Right atrium auricular region (tissue), 2 donors: ENCODE results near the gene MYOCD. TPM values are rescaled to one million over a fixed set of nuclear protein-coding genes. Genes with fewer than 3 reads are reported as not detected.
A peak's percentile ranks its signal among the peaks of the same experiment; 100 is the strongest.

ENCODE experiments used
- DNase-seq: peaks from one replicate; pipeline ENCODE4 v3.0.0-alpha.2; 2019; ENCODE audit warnings: low spot score
- H3K27ac ChIP-seq, 2 donors: fragments of 200-600 bp; sonication (generic); 1 replicate in 1 of 2; 2 replicates in 1 of 2; pipeline ENCODE4 v1.5.1; 2016 to 2019
- H3K27me3 ChIP-seq, 2 donors: fragments of 200-600 bp; sonication (generic); one replicate each; pipeline versions ENCODE4 v1.5.1 to v1.6.0; 2017 to 2019
- H3K36me3 ChIP-seq: fragments of 200-600 bp; sonication (generic); one replicate; pipeline ENCODE4 v1.5.1; 2016
- H3K4me1 ChIP-seq, 2 donors: fragments of 200-600 bp; sonication (generic); one replicate each; pipeline versions ENCODE4 v1.5.1 to v1.6.0; 2017 to 2019
- H3K4me3 ChIP-seq, 2 donors: fragments of 200-600 bp; sonication (generic); 1 replicate in 1 of 2; 2 replicates in 1 of 2; pipeline ENCODE4 v1.5.1; 2017 to 2019; ENCODE audit warnings: mild to moderate bottlenecking in 1 of 2, moderate library complexity in 1 of 2
- H3K9me3 ChIP-seq, 2 donors: fragments of 200-600 bp; sonication (generic); one replicate each; pipeline ENCODE4 v1.5.1; 2019
- CTCF ChIP-seq, 2 donors: fragments of 200-600 bp; sonication (generic); IDR thresholded peaks; one replicate each; pipeline ENCODE4 v1.5.1; 2019; ENCODE audit warnings: antibody characterized with exemption in 2 of 2
- total RNA-seq, 2 donors: library from RNA; depleted of rRNA; stranded (reverse); fragments of >200 nt; gene quantifications; one replicate each; pipeline ENCODE4 v1.1.0, GENCODE V29; 2016

Gene MYOCD
- total RNA-seq, 2 donors from 2014 or later: 50.6 to 65.1 TPM

- Histone ChIP-seq H3K36me3 (no peaks in the 10 kb centered on the region), H3K4me1 (peaks cover 0 to under 1% of the 10 kb centered on the region in 2 donors), H3K27ac (no peak overlapping the region), H3K4me3 (no peak overlapping the region), H3K9me3 (no peaks in the 10 kb centered on the region), H3K27me3 (no peaks in the 10 kb centered on the region)
- DNase-seq: no peak
- TF ChIP-seq CTCF (IDR thresholded peaks at IDR 0.05): no peak
These were observed 6.2 kb upstream of the MYOCD start for GRCh38 chr17:12659500-12659899.

- no peak for DNase-seq
- H3K27me3 ChIP-seq: no peaks in the 10 kb centered on the region
- H3K9me3 ChIP-seq: no peaks in the 10 kb centered on the region
- TF ChIP-seq CTCF (IDR thresholded peaks at IDR 0.05): no peak
- peaks cover 0 to 12% of the 10 kb centered on the region in 2 donors for H3K4me1 ChIP-seq
- H3K27ac ChIP-seq: peak overlapping the region; percentile 84 to 90
- no peak overlapping the region for H3K4me3 ChIP-seq
- no peaks in the 10 kb centered on the region for H3K36me3 ChIP-seq
These were observed 1.4 kb upstream of the MYOCD start for GRCh38 chr17:12664252-12664651.

GRCh38 chr17:12664894-12665262, 812 bp upstream of the MYOCD start:
- H3K27ac ChIP-seq: peak overlapping the region; percentile 84 to 90
- H3K4me3 ChIP-seq: peak overlapping the region; percentile 59 to 60
- H3K36me3 ChIP-seq: no peaks in the 10 kb centered on the region
- H3K4me1 ChIP-seq: peaks cover 0 to 12% of the 10 kb centered on the region in 2 donors
- H3K9me3 ChIP-seq: no peaks in the 10 kb centered on the region
- no peak for TF ChIP-seq CTCF (IDR thresholded peaks at IDR 0.05)
- H3K27me3 ChIP-seq: no peaks in the 10 kb centered on the region
- no peak for DNase-seq

- Histone ChIP-seq H3K27ac (peak overlapping the region; percentile 84 to 90), H3K4me3 (peak overlapping the region; percentile 59 to 60), H3K36me3 (no peaks in the 10 kb centered on the region), H3K4me1 (peaks cover 0 to 12% of the 10 kb centered on the region in 2 donors), H3K27me3 (no peaks in the 10 kb centered on the region), H3K9me3 (no peaks in the 10 kb centered on the region)
- DNase-seq: no peak
- no peak for TF ChIP-seq CTCF (IDR thresholded peaks at IDR 0.05)
These were observed 1.0 kb downstream of the MYOCD start for GRCh38 chr17:12666718-12667117.

DNA sequence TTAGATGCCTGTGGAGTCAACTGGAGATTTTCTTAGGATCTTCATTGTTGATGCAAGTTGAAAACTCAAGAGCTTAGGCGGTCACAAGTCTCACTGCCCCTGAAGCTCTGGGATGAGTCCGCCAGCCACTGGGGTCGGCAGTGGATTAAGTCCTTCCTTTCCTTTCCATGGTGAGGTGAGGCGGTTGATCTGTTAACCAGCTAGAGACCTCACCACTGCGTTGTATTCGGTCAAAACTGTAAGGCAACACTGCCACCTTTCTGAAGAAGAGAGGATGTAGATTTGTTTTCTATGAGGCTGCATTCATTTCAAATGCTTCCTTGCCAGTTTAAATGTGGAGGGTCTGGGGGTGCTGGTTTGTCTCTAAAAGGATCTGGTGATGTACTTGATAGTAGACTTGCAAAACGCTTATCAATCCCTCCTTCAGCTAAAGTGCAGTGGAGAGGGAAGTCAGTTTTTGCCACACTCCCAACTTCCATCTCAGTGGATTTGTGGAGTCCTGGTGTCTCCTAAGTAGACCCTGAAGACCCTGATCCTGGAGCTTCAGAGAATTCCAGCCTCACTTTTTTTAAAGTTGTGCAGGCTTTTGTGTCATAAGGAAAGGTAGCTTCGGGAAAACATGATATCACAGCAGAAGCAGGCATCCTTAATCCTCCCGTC, 1.7 kb downstream of the MYOCD start:
- H3K36me3 ChIP-seq: no peaks in the 10 kb centered on the region
- TF ChIP-seq CTCF (IDR thresholded peaks at IDR 0.05): peak; percentile 33 to 62
- peak overlapping the region; percentile 59 to 60 for H3K4me3 ChIP-seq
- no peaks in the 10 kb centered on the region for H3K27me3 ChIP-seq
- no peak for DNase-seq
- H3K27ac ChIP-seq: peak overlapping the region; percentile 84 to 90
- peaks cover 0 to 12% of the 10 kb centered on the region in 2 donors for H3K4me1 ChIP-seq
- H3K9me3 ChIP-seq: no peaks in the 10 kb centered on the region

- H3K4me1 ChIP-seq: peaks cover 0 to 5% of the 10 kb centered on the region in 2 donors
- H3K27ac ChIP-seq: peak overlapping the region; percentile 84 to 90
- TF ChIP-seq CTCF (IDR thresholded peaks at IDR 0.05): no peak
- DNase-seq: no peak
- H3K36me3 ChIP-seq: no peaks in the 10 kb centered on the region
- no peaks in the 10 kb centered on the region for H3K9me3 ChIP-seq
- no peak overlapping the region for H3K4me3 ChIP-seq
- no peaks in the 10 kb centered on the region for H3K27me3 ChIP-seq
These were observed 6.2 kb downstream of the MYOCD start for GRCh38 chr17:12671906-12672305.
